Gastroesophageal sphincter (tissue), 3 donors: ENCODE measurements around the gene MUC6.

Source experiments
- CTCF ChIP-seq, 4 experiments: fragments of 200-600 bp in 2 of 4; fragments of 450-650 bp in 2 of 4; sonication (generic) in 1 of 4; IDR thresholded peaks; one replicate each; pipeline ENCODE4 v1.5.1; 2017 to 2019; ENCODE audit warnings: antibody characterized with exemption in 4 of 4, mild to moderate bottlenecking in 2 of 4, moderate library complexity in 2 of 4
- EP300 ChIP-seq: sonication (generic); formaldehyde crosslinking; IDR thresholded peaks from one replicate; pipeline ENCODE4 v1.6.1; 2017; ENCODE audit warnings: antibody characterized with exemption, mild to moderate bottlenecking
- POLR2A ChIP-seq, 2 donors: fragments of 450-650 bp; IDR thresholded peaks; one replicate each; pipeline ENCODE4 v1.6.1; 2017; ENCODE audit warnings: antibody characterized with exemption in 2 of 2, mild to moderate bottlenecking in 2 of 2, moderate library complexity in 1 of 2
- POLR2AphosphoS5 ChIP-seq: sonication (generic); formaldehyde crosslinking; IDR thresholded peaks from one replicate; pipeline ENCODE4 v1.6.1; 2017; ENCODE audit warnings: antibody characterized with exemption

- TF ChIP-seq CTCF (IDR thresholded peaks at IDR 0.05) (no peak), POLR2A (IDR thresholded peaks at IDR 0.05) (no peak), EP300 (no peak), POLR2AphosphoS5 (no peak)
These were observed 40.5 kb upstream of the MUC6 start for GRCh38 chr11:1077033-1077416.
